Adrenal gland (tissue), 5 donors: ENCODE measurements around the gene MAGI2.
"Not testable (repeated sequence)": the region's sequence is repeated elsewhere in the genome, so short reads cannot be mapped to it uniquely, and the experiment has no call there.

ENCODE experiments used
- POLR2A ChIP-seq, 2 donors: fragments of 450-650 bp; IDR thresholded peaks; one replicate each; pipeline ENCODE4 v1.6.1; 2017; ENCODE audit warnings: antibody characterized with exemption in 2 of 2, mild to moderate bottlenecking in 2 of 2, moderate library complexity in 1 of 2
- TF ChIP-seq, protein P1 (sequence below), 6 experiments: fragments of 450-650 bp in 4 of 6; fragments of 200-600 bp in 2 of 6; sonication (generic) in 1 of 6; IDR thresholded peaks; 1 replicate in 5 of 6; 2 replicates in 1 of 6; pipeline versions ENCODE4 v1.5.1 to v1.8.0; 2016 to 2021; ENCODE audit warnings: antibody characterized with exemption in 6 of 6, mild to moderate bottlenecking in 2 of 6, moderate library complexity in 1 of 6
- donor health status: DM: no; HTN: no; CAD: no.

DNA sequence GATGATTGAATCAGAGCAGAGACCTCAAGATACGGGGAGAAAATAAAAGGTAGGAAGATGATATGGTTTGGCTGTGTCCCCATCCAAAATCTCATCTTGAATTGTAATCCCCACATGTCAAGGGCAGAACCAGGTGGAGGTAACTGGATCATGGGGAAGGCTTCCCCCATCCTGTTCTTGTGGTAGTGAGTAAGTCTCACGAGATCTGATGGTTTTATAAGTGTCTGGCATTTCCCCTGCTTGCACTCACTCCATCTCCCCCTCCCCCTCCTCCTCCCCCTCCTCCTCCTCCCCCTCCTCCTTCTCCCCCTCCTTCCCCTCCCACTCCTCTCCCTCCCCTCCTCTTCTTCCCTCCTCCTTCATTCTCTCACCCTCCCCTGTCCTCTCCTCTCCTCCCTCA is 950.2 kb downstream of the MAGI2 start:
- TF ChIP-seq, protein P1, sequence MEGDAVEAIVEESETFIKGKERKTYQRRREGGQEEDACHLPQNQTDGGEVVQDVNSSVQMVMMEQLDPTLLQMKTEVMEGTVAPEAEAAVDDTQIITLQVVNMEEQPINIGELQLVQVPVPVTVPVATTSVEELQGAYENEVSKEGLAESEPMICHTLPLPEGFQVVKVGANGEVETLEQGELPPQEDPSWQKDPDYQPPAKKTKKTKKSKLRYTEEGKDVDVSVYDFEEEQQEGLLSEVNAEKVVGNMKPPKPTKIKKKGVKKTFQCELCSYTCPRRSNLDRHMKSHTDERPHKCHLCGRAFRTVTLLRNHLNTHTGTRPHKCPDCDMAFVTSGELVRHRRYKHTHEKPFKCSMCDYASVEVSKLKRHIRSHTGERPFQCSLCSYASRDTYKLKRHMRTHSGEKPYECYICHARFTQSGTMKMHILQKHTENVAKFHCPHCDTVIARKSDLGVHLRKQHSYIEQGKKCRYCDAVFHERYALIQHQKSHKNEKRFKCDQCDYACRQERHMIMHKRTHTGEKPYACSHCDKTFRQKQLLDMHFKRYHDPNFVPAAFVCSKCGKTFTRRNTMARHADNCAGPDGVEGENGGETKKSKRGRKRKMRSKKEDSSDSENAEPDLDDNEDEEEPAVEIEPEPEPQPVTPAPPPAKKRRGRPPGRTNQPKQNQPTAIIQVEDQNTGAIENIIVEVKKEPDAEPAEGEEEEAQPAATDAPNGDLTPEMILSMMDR (IDR thresholded peaks at IDR 0.05) = not testable (repeated sequence)
- TF ChIP-seq POLR2A (IDR thresholded peaks at IDR 0.05) = not testable (repeated sequence)
